Peyer's patch (tissue), 4 donors: ENCODE results near the gene TRIM52.

Experiments used
- CTCF ChIP-seq, 6 experiments: fragments of 450-650 bp in 4 of 6; fragments of 200-600 bp in 2 of 6; sonication (generic) in 1 of 6; IDR thresholded peaks; one replicate each; pipeline ENCODE4 v1.5.1; 2017 to 2019; ENCODE audit warnings: antibody characterized with exemption in 6 of 6, mild to moderate bottlenecking in 3 of 6, moderate library complexity in 1 of 6
- POLR2A ChIP-seq, 2 donors: fragments of 450-650 bp; IDR thresholded peaks; one replicate each; pipeline ENCODE4 v1.5.1; 2017; ENCODE audit warnings: antibody characterized with exemption in 2 of 2, mild to moderate bottlenecking in 2 of 2, moderate library complexity in 2 of 2

- no peak for TF ChIP-seq CTCF (IDR thresholded peaks at IDR 0.05)
- peak; percentile 45 to 50 for TF ChIP-seq POLR2A (IDR thresholded peaks at IDR 0.05)
Observed at GRCh38 chr5:181243564-181244343, 17.2 kb downstream of the TRIM52 start, which contains the start of gene RACK1.
